HEK293 (cell line): ENCODE data around the gene GNB2.

Experiments
- CTCF ChIA-PET: fragments of 350-600 bp; formaldehyde crosslinking; extraction: SDS; loops from one replicate; lab custom pipeline; 2021; ENCODE audit warnings: antibody characterized with exemption; lab: Yijun Ruan, JAX
- POLR2A ChIA-PET: fragments of 300-600 bp; formaldehyde crosslinking; extraction: SDS; loops from one replicate; lab custom pipeline; 2020; ENCODE audit warnings: antibody characterized with exemption, inconsistent platforms; lab: Yijun Ruan, JAX
- H3K27ac ChIP-seq: fragments of 200-500 bp; sonication (Bioruptor generic); 2 replicates; pipeline ENCODE4 v1.5.1; 2014; ENCODE audit warnings: low read depth, low read length, control low read depth, inconsistent platforms; ENCODE audit errors: extremely low read depth
- H3K36me3 ChIP-seq, 2 experiments: fragments of 200-500 bp in 1 of 2; sonication (Bioruptor generic) in 1 of 2; 1 replicate in 1 of 2; 2 replicates in 1 of 2; pipeline ENCODE4 v1.5.1; 2014 to 2017; ENCODE audit warnings: inconsistent platforms in 2 of 2, low read length in 2 of 2; ENCODE audit not compliant: control insufficient read depth in 2 of 2, insufficient read depth in 1 of 2
- H3K4me1 ChIP-seq: fragments of 200-500 bp; sonication (Bioruptor generic); 2 replicates; pipeline ENCODE4 v1.5.1; 2014; ENCODE audit warnings: mild to moderate bottlenecking, low read length, inconsistent platforms; ENCODE audit not compliant: control insufficient read depth, insufficient read depth
- H3K4me3 ChIP-seq: 2 replicates; pipeline ENCODE4 v1.5.1; 2011; ENCODE audit warnings: low read depth, mild to moderate bottlenecking, control low read depth, low read length, moderate library complexity
- H3K9me3 ChIP-seq: fragments of 200-500 bp; sonication (Bioruptor generic); 2 replicates; pipeline ENCODE4 v1.5.1; 2014; ENCODE audit warnings: low read depth, low read length, inconsistent platforms; ENCODE audit not compliant: control insufficient read depth, insufficient read depth
- PRDM1 ChIP-seq: fragments of 450-650 bp; formaldehyde crosslinking; IDR thresholded peaks from 2 replicates; pipeline ENCODE4; 2016; ENCODE audit warnings: missing biosample characterization, missing genetic modification characterization
- ZFP69B ChIP-seq: fragments of 450-650 bp; formaldehyde crosslinking; IDR thresholded peaks from 2 replicates; pipeline ENCODE4 v1.5.1; 2016; ENCODE audit warnings: missing biosample characterization, missing genetic modification characterization
- ZNF23 ChIP-seq: fragments of 450-650 bp; formaldehyde crosslinking; IDR thresholded peaks from 2 replicates; pipeline ENCODE4 v1.5.1; 2016; ENCODE audit warnings: missing biosample characterization, missing genetic modification characterization, borderline replicate concordance
- ZNF366 ChIP-seq: fragments of 450-650 bp; formaldehyde crosslinking; conservative IDR thresholded peaks from 2 replicates; pipeline ENCODE4 v1.5.1; 2016; ENCODE audit warnings: missing biosample characterization, missing genetic modification characterization
- ZSCAN23 ChIP-seq: fragments of 450-650 bp; formaldehyde crosslinking; IDR thresholded peaks from 2 replicates; pipeline ENCODE4 v1.5.1; 2016; ENCODE audit warnings: missing biosample characterization, missing genetic modification characterization
- TF ChIP-seq, protein P1 (sequence below): fragments of 450-650 bp; formaldehyde crosslinking; IDR thresholded peaks from 2 replicates; pipeline ENCODE4 v1.5.1; 2016; ENCODE audit warnings: missing biosample characterization, missing genetic modification characterization
- TF ChIP-seq, protein P2 (sequence below): fragments of 450-650 bp; formaldehyde crosslinking; IDR thresholded peaks from 2 replicates; pipeline ENCODE4 v1.5.1; 2016; ENCODE audit warnings: missing biosample characterization, missing genetic modification characterization
- TF ChIP-seq, protein P3 (sequence below): fragments of 450-650 bp; formaldehyde crosslinking; IDR thresholded peaks from 2 replicates; pipeline ENCODE4 v1.5.0; 2017; ENCODE audit warnings: missing biosample characterization, missing genetic modification characterization, borderline replicate concordance
- TF ChIP-seq, protein P4 (sequence below): fragments of 450-650 bp; IDR thresholded peaks from 2 replicates; pipeline ENCODE4 v1.5.1; 2018; ENCODE audit warnings: missing biosample characterization, missing genetic modification characterization

The GNB2 gene

DNA sequence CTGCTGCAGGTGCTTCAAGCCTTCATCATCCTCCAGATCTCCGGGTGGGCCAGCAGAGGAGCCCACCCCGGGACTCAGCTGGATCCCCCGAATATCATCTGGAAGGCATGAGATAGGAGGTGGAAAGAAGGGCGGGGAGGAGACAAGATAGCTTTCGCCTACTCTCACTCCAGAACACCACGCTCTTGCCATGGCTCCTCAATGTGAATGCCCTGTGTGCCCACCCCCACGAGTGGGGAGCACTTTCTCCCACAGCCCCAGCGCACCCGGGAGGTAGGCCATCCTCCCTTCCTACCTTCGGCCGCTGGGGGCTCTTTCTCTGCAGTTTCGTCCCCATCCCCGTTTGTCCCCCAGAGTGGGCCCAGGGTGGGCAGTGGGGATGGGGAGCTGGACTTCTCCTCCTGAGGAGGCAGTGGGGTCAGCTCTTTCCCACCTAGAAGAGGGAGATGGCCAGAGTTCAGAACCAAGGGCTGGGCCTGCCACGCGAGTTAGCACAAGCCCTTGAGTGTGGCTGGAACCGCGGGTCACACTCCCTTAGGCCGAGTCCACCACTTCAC is 11.6 kb downstream of the GNB2 start:
- Histone ChIP-seq H3K4me1 (no peaks in the 10 kb centered on the region; the same call in 1 of the 2 replicates), H3K36me3 (peaks cover 0 to 91% of the 10 kb centered on the region in 2 experiments; a peak in 2 of 3 replicates), H3K27ac (no peak overlapping the region), H3K9me3 (no peaks in the 10 kb centered on the region), H3K4me3 (no peak overlapping the region)
- CTCF ChIA-PET: no interaction called here
- TF ChIP-seq, protein P1, sequence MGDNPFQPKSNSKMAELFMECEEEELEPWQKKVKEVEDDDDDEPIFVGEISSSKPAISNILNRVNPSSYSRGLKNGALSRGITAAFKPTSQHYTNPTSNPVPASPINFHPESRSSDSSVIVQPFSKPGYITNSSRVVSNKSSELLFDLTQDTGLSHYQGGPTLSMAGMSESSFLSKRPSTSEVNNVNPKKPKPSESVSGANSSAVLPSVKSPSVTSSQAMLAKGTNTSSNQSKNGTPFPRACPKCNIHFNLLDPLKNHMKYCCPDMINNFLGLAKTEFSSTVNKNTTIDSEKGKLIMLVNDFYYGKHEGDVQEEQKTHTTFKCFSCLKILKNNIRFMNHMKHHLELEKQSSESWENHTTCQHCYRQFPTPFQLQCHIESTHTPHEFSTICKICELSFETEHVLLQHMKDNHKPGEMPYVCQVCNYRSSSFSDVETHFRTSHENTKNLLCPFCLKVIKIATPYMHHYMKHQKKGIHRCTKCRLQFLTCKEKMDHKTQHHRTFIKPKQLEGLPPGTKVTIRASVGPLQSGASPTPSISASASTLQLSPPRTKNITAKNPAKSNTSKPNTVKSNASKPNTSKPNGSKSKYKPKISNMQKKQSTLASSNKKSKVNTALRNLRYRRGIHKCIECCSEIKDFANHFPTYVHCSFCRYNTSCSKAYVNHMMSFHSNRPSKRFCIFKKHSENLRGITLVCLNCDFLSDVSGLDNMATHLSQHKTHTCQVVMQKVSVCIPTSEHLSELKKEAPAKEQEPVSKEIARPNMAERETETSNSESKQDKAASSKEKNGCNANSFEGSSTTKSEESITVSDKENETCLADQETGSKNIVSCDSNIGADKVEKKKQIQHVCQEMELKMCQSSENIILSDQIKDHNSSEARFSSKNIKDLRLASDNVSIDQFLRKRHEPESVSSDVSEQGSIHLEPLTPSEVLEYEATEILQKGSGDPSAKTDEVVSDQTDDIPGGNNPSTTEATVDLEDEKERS (tag by site-specific recombination): no peak
- TF ChIP-seq, protein P2, sequence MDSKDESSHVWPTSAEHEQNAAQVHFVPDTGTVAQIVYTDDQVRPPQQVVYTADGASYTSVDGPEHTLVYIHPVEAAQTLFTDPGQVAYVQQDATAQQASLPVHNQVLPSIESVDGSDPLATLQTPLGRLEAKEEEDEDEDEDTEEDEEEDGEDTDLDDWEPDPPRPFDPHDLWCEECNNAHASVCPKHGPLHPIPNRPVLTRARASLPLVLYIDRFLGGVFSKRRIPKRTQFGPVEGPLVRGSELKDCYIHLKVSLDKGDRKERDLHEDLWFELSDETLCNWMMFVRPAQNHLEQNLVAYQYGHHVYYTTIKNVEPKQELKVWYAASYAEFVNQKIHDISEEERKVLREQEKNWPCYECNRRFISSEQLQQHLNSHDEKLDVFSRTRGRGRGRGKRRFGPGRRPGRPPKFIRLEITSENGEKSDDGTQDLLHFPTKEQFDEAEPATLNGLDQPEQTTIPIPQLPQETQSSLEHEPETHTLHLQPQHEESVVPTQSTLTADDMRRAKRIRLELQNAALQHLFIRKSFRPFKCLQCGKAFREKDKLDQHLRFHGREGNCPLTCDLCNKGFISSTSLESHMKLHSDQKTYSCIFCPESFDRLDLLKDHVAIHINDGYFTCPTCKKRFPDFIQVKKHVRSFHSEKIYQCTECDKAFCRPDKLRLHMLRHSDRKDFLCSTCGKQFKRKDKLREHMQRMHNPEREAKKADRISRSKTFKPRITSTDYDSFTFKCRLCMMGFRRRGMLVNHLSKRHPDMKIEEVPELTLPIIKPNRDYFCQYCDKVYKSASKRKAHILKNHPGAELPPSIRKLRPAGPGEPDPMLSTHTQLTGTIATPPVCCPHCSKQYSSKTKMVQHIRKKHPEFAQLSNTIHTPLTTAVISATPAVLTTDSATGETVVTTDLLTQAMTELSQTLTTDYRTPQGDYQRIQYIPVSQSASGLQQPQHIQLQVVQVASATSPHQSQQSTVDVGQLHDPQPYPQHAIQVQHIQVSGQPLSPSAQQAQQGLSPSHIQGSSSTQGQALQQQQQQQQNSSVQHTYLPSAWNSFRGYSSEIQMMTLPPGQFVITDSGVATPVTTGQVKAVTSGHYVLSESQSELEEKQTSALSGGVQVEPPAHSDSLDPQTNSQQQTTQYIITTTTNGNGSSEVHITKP (tag by site-specific recombination): no peak
- peak; percentile 53; the same call in 1 of the 2 replicates for TF ChIP-seq PRDM1 (tag by site-specific recombination)
- POLR2A ChIA-PET: interaction anchor here (1.2 kb wide), 1 partner anchor 21 kb away, joined by 3 read pairs; the partner anchor contains the start of gene POP7

DNA sequence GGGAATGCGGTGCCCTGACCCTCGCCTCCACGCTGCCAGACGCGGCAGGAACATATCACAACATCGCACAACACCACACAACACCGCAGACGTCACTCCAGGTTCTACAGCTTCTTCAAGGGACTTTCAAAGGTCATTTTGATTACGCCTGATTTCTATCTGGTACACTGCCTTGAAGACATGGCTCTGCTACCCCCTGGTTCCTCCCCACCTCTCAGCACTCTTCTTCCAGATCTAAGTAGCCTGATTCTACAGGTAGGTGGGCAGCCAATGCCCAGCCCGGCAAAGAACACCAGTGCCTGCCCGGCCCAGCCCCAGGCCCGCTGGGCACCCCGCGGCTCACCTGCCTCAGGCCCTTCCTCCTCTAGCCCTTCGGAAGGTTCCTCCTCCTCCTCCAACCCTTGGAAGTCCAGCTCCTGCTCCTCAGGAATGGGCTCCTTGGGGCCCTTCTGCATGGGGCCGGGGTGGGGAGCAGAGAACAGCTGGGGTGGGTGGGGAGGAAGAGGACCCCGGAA is 12.1 kb downstream of the GNB2 start:
- Histone ChIP-seq H3K27ac (no peak overlapping the region), H3K9me3 (no peaks in the 10 kb centered on the region), H3K4me3 (no peak overlapping the region), H3K4me1 (no peaks in the 10 kb centered on the region; the same call in 1 of the 2 replicates), H3K36me3 (peaks cover 0 to 86% of the 10 kb centered on the region in 2 experiments; a peak in 2 of 3 replicates)
- ChIA-PET CTCF (interaction anchor here (0.6 kb wide), 1 partner anchor 10 kb away, joined by 4 read pairs; no protein-coding TSS in a partner anchor), POLR2A (interaction anchor here (1.2 kb wide), 1 partner anchor 20 kb away, joined by 3 read pairs; the partner anchor contains the start of gene POP7)
- TF ChIP-seq ZNF23 (tag by site-specific recombination) (no peak), ZNF366 (no peak), ZSCAN23 (no peak), ZFP69B (tag by site-specific recombination) (no peak)
- TF ChIP-seq, protein P3, sequence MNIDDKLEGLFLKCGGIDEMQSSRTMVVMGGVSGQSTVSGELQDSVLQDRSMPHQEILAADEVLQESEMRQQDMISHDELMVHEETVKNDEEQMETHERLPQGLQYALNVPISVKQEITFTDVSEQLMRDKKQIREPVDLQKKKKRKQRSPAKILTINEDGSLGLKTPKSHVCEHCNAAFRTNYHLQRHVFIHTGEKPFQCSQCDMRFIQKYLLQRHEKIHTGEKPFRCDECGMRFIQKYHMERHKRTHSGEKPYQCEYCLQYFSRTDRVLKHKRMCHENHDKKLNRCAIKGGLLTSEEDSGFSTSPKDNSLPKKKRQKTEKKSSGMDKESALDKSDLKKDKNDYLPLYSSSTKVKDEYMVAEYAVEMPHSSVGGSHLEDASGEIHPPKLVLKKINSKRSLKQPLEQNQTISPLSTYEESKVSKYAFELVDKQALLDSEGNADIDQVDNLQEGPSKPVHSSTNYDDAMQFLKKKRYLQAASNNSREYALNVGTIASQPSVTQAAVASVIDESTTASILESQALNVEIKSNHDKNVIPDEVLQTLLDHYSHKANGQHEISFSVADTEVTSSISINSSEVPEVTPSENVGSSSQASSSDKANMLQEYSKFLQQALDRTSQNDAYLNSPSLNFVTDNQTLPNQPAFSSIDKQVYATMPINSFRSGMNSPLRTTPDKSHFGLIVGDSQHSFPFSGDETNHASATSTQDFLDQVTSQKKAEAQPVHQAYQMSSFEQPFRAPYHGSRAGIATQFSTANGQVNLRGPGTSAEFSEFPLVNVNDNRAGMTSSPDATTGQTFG (tag by site-specific recombination): no peak
- TF ChIP-seq, protein P4, sequence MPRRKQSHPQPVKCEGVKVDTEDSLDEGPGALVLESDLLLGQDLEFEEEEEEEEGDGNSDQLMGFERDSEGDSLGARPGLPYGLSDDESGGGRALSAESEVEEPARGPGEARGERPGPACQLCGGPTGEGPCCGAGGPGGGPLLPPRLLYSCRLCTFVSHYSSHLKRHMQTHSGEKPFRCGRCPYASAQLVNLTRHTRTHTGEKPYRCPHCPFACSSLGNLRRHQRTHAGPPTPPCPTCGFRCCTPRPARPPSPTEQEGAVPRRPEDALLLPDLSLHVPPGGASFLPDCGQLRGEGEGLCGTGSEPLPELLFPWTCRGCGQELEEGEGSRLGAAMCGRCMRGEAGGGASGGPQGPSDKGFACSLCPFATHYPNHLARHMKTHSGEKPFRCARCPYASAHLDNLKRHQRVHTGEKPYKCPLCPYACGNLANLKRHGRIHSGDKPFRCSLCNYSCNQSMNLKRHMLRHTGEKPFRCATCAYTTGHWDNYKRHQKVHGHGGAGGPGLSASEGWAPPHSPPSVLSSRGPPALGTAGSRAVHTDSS (tag by site-specific recombination): no peak
- TF ChIP-seq, all 188 proteins: peak for 0
